Right lobe of liver (tissue), 6 donors: ENCODE data around the gene DOK6. TPM values are rescaled to one million over a fixed set of nuclear protein-coding genes. Genes with fewer than 3 reads are reported as not detected.

Experiments
- ATAC-seq, 4 donors: fragments of 200-7000 bp; cut with Tn5 transposase; one replicate each; pipeline ENCODE4 v1.9.1; 2020; ENCODE audit warnings: mild to moderate bottlenecking in 4 of 4, moderate library complexity in 4 of 4
- DNase-seq, 3 donors: peaks; one replicate each; pipeline ENCODE4 v3.0.0-alpha.2; 2020
- H3K27ac ChIP-seq, 3 donors: fragments of 200-600 bp; one replicate each; pipeline ENCODE4 v1.8.0; 2022
- H3K27me3 ChIP-seq, 2 donors: fragments of 200-600 bp; one replicate each; pipeline ENCODE4 v1.8.0; 2022
- H3K36me3 ChIP-seq, 4 donors: fragments of 200-600 bp; sonication (generic) in 1 of 4; one replicate each; pipeline versions ENCODE4 v1.5.1 to v1.8.0; 2017 to 2022; ENCODE audit warnings: control low read depth in 1 of 4
- H3K4me1 ChIP-seq, 4 donors: fragments of 200-600 bp; sonication (generic) in 1 of 4; one replicate each; pipeline versions ENCODE4 v1.5.1 to v1.8.0; 2017 to 2022; ENCODE audit warnings: control low read depth in 1 of 4
- H3K4me3 ChIP-seq, 3 donors: fragments of 200-600 bp; one replicate each; pipeline ENCODE4 v1.8.0; 2022
- H3K9me3 ChIP-seq, 4 donors: fragments of 200-600 bp; sonication (generic) in 1 of 4; one replicate each; pipeline versions ENCODE4 v1.5.1 to v1.8.0; 2017 to 2022; ENCODE audit warnings: control low read depth in 1 of 4
- CTCF ChIP-seq, 4 donors: fragments of 200-600 bp in 3 of 4; fragments of 450-650 bp in 1 of 4; IDR thresholded peaks; one replicate each; pipeline versions ENCODE4 v1.5.1 to v1.8.0; 2016 to 2022; ENCODE audit warnings: antibody characterized with exemption in 4 of 4, mild to moderate bottlenecking in 2 of 4
- POLR2A ChIP-seq: fragments of 450-650 bp; IDR thresholded peaks from one replicate; pipeline ENCODE4 v1.6.1; 2017; ENCODE audit warnings: antibody characterized with exemption, mild to moderate bottlenecking
- WGBS: methylation state at CpG from one replicate; pipeline ENCODE4 v1.1.6; 2018; ENCODE audit warnings: low coverage, low lambda C conversion rate; ENCODE audit not compliant: insufficient coverage; ENCODE audit errors: missing lambda C conversion rate; 5-methylcytosine and 5-hydroxymethylcytosine counted together
- intact Hi-C, 2 donors: fragments of 100-400 bp; cut with DNase I; formaldehyde crosslinking; loops; one replicate each; pipeline versions ENCODE4 v1.11.2 to v1.14.1; 2022
- total RNA-seq, 6 experiments: library from RNA; depleted of rRNA in 2 of 6; stranded (reverse); fragments of >200 nt in 2 of 6; fragmentation: NEBNext Ultra II Directional in 3 of 6; extraction: Animal tissue kit (Norgen Biotek cat#: 25700) in 3 of 6; gene quantifications; one replicate each; pipeline versions ENCODE4 v1.1.0 to v1.2.4, GENCODE V29; 2016 to 2023
- donor health status: DM: no; HTN: yes; CAD: no.
- donor health status: DM: no; HTN: no; CAD: no.
- donor health status: DM: no; HTN: no; CAD: no.
- donor health status: DM: no; HTN: yes; CAD: no.
- donor health status: DM: no; HTN: yes; CAD: no.

DOK6 gene
- total RNA-seq, 6 experiments from 2014 or later = 0.37 to 2.9 (median 2.1) TPM; not detected in 1

GRCh38 chr18:69400976-69401225 is 213 bp downstream of the DOK6 start:
- WGBS = no CpG with 5 or more reads among the region's 47 CpGs
- H3K4me3 ChIP-seq = peak overlapping the region; percentile 42 to 69 (median 53)
- H3K36me3 ChIP-seq = no peaks in the 10 kb centered on the region
- peak overlapping the region in 1 of 3 donors; percentile 38 for H3K27ac ChIP-seq
- TF ChIP-seq POLR2A (no peak), CTCF (IDR thresholded peaks at IDR 0.05) (no peak)
- H3K4me1 ChIP-seq = peaks cover 0 to 4% (median 0%) of the 10 kb centered on the region in 4 donors
- peak in 3 of 4 donors; percentile 27 to 44 (median 40) for ATAC-seq
- H3K9me3 ChIP-seq = no peaks in the 10 kb centered on the region
- DNase-seq = no peak
- no peaks in the 10 kb centered on the region for H3K27me3 ChIP-seq
- intact Hi-C loops = no loop called here

GRCh38 chr18:69401226-69401971 is 711 bp downstream of the DOK6 start:
- peaks cover 0 to 4% (median 0%) of the 10 kb centered on the region in 4 donors for H3K4me1 ChIP-seq
- H3K27ac ChIP-seq = peak overlapping the region in 1 of 3 donors; percentile 38
- peak; percentile 45 to 61 (median 52) for ATAC-seq
- peak overlapping the region; percentile 42 to 69 (median 53) for H3K4me3 ChIP-seq
- intact Hi-C loops = no loop called here
- no peaks in the 10 kb centered on the region for H3K9me3 ChIP-seq
- WGBS = 2% methylated on average over 24 of the region's 66 CpGs
- DNase-seq = peak; percentile 32 to 56 (median 47)
- no peak for TF ChIP-seq CTCF (IDR thresholded peaks at IDR 0.05)
- no peak for TF ChIP-seq POLR2A
- H3K36me3 ChIP-seq = no peaks in the 10 kb centered on the region
- H3K27me3 ChIP-seq = no peaks in the 10 kb centered on the region

GRCh38 chr18:69401972-69402532 is 1.4 kb downstream of the DOK6 start:
- intact Hi-C loops = no loop called here
- DNase-seq (no peak), ATAC-seq (peak in 3 of 4 donors; percentile 3 to 9 (median 5))
- Histone ChIP-seq H3K27me3 (no peaks in the 10 kb centered on the region), H3K4me3 (peak overlapping the region; percentile 42 to 69 (median 53)), H3K9me3 (no peaks in the 10 kb centered on the region), H3K36me3 (no peaks in the 10 kb centered on the region), H3K27ac (no peak overlapping the region), H3K4me1 (peaks cover 0 to 4% (median 0%) of the 10 kb centered on the region in 4 donors)
- WGBS = 7% methylated on average over 18 of the region's 19 CpGs
- TF ChIP-seq POLR2A (no peak), CTCF (IDR thresholded peaks at IDR 0.05) (no peak)

- TF ChIP-seq POLR2A = no peak
- TF ChIP-seq CTCF (IDR thresholded peaks at IDR 0.05) = no peak
- Histone ChIP-seq H3K9me3 (no peaks in the 10 kb centered on the region), H3K4me3 (peak overlapping the region in 2 of 3 donors; percentile 53 to 69), H3K36me3 (no peaks in the 10 kb centered on the region), H3K27me3 (no peaks in the 10 kb centered on the region), H3K4me1 (peaks cover 0 to 4% (median 0%) of the 10 kb centered on the region in 4 donors), H3K27ac (no peak overlapping the region)
- ATAC-seq (no peak), DNase-seq (no peak)
- intact Hi-C loops = no loop called here
- WGBS = 12% methylated on average over 3 of the region's 20 CpGs
Measured at GRCh38 chr18:69402533-69402989, 1.9 kb downstream of the DOK6 start.
